ENCODE data around the gene BANF2. TPM values are rescaled to one million over a fixed set of nuclear protein-coding genes. Genes with fewer than 3 reads are reported as not detected.
"Not testable (repeated sequence)": the region's sequence is repeated elsewhere in the genome, so short reads cannot be mapped to it uniquely, and the experiment has no call there.

BANF2 gene
- total RNA-seq, 1 donor from 2014 or later: not detected

DNA sequence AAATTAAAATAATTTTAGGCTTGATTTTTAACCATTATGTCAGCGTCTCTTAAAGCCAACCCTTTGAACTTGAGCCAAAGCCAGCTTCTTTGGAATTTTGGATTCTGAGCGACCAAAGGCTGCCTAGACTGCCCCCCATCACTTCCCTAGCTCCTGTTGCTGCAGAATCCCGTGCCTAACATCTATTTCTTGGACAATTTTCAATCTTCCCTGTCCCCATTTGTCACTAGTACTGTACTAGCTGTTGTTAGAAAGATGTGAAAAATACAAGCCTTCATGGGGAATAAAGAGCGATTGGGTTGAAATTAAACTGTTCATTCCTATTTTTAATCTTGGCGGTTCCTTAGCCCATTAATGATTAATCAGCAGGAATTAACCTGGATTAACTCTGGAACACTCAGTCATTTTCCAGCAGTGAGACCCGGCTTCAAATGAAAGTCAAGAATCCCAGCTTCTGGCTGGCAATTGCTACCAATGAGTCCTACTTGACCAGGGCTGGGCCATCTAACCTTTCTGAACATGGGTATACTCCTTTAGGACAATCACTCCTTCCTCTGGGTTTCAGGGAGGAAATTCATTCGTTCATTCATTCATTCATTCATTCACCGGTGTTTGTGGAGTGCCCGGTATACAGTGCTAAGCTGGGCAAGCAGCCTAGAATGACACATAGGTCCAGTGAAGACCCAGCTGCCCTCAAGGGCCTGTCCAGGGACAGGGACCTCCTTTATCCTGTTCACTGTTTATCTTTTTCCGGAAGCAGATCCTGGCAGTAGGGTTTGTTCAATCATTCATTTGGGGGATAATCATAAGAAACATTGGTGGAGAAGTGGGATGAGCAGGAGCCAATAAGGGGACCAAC, 16.3 kb upstream of the BANF2 start:
- DNase-seq (ENCODE audit: low read depth): peak; percentile 56

DNA sequence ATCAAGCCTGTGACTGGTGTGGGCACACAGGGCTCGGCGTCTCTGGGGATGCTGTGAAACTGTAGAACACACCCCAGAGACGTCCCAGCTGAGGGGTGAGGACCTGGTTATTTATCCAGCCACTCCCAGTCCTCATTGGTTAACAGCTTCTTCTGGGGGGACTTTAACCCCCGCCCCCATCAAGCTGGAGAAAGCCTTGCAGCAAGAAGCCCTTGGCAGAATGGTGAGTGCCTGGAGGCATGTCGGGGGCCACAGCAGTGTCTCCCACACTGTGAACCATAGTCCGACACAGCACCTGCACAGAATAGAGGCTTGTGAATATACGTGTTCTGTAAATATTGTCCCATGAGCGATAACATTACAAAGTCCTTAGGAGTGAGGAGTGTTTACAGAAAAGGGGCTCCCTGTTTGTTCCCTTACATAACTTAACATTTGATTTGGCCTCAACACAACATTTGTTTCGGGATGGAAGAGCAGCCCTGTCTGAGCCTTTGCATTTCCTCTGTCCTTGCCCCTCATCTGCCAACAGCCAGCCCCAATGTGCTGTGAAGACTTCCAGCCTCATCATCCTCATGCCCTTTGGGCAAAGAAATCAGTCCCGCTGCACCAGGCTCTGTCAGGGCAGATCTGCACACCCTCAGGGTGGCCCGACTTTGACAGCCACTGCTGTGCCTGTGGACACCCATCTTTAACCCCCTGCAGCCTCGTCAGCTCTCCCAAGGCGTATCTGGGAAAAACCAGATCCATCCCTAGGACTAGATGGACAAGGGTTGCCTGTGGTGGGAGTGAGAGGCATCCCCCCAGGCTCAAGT, 15.5 kb upstream of the BANF2 start:
- no peak for DNase-seq (ENCODE audit: low read depth)

DNA sequence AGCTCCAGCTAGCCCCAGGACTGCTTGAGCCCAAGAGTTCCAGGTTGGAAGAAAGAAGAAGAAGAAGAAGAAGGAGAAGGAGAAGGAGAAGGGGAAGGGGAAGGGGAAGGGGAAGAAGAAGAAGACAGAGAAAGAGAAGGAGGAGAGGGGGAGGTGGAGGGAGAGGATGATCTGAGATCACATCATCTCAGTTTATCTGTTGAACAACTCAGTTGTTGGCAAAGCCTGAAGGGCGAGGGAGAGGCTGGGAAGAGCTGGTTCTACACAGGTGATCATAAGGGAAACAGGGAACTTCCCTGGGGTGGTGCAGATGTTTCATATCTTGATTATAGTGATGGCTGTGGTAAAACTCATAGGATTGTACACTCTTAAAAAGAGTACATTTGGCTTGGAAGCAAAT, 14.6 kb upstream of the BANF2 start:
- no peak for DNase-seq (ENCODE audit: low read depth)

DNA sequence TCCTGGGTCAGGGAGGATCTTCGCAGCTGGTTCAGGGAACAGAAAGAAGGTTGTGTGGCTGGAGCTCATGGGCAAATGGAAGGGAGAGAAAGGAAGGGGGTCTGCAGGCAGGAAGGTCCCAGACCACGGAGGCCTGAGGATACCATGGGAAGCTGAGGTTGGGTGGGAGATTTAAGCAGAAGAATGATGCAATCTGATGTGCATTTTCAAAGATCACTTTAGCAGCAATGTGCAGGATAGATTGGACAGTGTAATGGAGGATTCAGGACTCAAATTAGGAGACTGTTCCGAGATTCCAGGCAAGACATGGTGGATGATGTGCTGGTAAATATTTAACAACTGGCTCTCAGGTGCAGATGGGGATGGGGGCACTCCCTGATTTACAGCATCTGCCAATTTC, 12.0 kb upstream of the BANF2 start:
- no peak for DNase-seq (ENCODE audit: low read depth)

DNA sequence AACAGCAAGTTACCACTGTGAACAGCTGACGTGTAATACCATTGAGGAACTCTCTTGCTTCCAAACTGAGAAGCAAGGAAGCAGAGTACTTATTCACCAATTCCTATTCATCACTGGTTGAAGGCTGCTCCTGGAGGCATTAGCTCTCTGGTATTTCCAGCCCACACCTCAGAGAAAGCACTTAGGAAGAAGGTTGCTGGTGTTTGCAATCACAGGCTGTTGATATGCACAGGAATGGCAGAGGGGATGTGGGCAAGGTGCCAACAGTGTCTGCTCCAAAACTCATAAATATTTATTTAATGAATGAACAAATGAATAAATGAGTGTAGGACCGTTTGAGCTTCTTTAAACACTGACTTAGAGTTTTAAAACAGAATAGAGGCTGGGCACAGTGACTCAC, 10.8 kb upstream of the BANF2 start:
- peak; percentile 88 for DNase-seq (ENCODE audit: low read depth)

DNA sequence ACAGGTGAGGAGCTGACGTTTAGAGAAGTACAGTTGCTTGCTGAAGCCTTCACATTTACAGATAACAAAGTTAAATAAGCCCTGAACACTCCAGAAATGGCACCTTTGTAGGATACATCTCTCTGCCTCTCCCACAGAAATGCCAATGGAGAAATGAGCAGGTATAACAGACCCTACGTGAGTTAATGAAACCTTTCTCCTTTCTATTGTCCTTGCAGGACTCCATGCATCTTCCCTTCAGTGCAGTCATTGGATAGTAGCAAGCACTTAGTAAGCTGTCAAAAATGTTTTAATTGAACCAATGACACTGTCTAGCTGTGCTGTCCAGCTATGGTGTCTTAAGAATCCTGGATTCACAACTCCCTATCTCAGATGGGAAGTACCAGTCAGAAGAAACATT, 9.6 kb upstream of the BANF2 start:
- DNase-seq (ENCODE audit: low read depth): no peak

DNA sequence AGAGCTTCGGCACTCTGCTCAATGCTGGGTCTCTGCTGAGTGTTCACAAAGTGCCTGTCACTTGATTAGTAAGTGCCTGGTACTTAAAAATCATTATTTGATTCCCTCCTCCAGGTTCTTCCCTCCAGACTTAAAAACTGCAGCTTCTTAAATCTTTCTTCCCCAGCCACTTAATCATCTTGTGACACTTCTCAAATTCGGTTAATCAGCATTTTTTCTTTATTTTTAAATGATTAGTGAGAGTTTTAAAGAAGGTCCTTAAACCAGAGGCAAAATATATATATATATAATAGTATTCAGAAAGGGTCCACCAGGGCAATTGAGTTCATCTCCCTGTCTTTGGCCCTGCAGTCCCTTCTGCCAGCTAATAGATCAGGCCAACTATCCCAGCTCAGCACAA, 8.0 kb upstream of the BANF2 start:
- no peak for DNase-seq (ENCODE audit: low read depth)

DNA sequence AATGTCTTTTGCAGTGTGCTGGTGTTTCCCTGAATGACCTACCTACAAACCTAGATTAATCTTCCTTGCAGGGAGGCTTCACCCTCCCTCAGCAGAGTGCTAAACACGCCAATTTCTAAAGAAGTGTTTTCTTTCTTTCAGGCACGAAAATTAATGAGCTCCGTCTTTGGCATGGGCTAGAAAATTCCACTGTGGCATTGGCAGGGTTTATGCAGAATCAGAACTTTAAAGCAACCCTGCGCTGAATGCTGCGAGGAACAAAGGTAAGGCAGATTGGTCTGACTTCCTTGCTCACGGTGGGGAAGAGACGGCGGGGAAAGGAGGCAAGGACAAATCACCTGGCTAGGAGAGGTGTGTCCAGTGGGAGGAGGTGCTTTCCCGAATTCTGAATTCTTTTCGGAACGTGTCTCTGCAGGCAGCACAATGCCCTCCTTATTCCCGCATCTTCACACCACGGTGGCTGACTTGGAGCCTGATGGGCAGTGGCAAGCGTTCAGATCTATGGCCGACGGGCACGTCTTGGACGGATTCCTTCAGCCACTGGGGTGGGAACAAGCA, 6.2 kb upstream of the BANF2 start:
- DNase-seq (ENCODE audit: low read depth): no peak

DNA sequence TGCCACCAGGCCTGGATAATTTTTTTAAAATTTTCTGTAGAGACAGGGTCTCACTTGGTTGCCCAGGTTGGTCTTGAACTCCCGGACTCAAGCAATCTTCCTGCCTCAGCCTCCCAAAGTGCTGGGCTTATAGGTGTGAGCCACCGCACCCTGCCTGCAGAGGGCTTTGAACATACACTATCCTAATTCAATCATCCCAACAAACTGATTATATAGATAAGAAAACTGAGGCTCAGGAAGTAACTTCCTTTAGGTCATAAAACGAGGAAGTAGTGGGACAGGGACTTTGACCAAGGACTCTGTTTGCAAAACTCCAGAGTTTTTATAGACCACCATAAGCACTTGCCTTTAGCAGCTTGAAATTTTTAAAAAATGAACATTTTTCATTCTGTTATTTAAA, 5.0 kb upstream of the BANF2 start:
- DNase-seq (ENCODE audit: low read depth): no peak

DNA sequence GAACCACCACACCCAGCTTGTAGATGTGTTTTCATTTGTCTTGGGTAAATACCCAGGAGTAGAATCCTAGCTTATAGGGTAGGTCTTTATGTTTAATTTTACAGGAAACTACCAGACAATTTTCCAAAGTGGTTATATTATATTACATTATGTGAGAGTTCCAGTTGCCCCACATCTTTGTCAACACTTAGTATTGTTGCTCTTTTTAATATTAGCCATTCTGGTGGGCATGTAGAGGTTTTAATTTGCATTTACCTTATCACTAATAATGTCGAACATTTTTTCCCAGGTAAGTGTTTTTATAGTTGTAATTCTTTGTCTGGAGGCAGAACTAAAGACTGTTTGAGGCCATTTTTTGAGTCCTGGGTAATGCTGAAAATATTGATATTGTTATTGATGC, 3.5 kb upstream of the BANF2 start:
- no peak for DNase-seq (ENCODE audit: low read depth)

DNA sequence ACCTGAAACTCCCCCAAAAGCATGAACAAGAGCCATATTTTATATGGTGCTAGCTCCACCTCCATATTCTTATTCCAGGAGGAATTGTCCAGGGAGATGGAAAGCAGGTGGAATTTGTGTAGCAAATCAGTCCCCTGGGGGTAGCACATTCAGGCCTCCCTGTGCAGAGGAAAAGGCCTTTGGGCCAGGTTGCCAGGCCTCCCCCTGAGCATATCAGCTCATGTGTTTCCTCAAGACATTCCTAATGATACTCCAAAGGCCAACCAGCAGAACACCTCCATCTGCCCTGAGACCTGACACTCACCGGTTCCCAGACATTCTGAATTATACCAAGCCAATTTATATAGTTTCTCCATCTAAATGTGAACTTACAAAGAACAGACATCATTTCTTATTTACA, 2.6 kb upstream of the BANF2 start:
- DNase-seq (ENCODE audit: low read depth): no peak

DNA sequence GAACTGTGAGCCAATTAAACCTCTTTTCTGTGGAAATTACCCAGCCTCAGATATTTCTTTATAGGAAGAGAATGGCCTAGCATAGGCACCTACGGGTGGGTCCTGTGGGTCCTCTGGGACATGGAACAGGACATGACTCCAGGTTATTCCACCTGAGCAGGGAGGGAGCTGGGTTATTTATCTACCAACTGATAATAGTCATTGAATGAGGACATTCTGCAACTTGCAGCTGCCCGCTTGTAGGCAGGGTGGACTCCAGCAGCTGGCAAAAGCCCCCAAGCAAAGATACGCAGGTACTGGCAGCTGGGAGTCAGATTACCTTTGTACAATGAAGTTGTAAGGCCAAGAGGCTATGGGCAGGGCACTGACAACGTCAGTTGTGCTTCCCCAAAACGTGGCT, 1.4 kb upstream of the BANF2 start:
- no peak for DNase-seq (ENCODE audit: low read depth)

DNA sequence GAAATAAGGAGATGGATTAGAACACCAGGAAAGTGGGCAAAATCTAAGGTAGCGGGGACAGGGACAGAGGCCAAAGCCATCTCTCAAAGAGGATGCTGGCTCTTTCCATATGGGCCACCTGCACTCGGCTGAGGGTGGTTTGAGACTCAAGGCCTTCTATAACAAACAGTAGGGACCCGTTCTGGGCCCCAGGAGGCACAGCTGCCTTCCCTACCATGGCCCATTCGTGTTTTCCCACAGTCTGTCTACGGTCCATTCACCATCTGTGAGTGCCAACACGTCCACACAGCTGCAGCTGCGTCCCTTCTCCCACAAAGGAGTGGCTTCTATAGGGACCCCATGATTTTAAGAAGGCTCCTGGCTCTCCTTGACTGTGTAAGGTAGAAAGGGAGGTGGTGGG, 871 bp downstream of the BANF2 start:
- DNase-seq (ENCODE audit: low read depth): no peak

DNA sequence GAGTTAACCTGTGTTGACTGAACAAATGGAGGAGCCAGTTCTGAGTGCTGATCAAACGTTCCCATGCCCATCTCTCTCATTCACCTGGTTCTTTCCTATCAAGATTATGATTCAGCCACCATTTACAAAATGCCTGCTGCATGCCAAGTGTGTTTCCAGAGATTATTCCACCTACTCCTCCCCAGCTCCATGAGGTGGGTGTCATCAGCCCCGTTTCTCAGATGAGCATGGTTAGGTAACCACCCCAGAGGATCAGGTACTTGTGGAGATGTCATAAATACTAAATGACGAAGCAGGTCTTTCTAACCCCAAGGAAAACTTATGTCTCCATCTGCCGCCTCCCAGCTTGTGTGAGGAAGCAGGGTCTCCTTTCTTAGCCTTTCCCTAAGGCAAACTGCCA, 2.1 kb downstream of the BANF2 start:
- no peak for DNase-seq (ENCODE audit: low read depth)

DNA sequence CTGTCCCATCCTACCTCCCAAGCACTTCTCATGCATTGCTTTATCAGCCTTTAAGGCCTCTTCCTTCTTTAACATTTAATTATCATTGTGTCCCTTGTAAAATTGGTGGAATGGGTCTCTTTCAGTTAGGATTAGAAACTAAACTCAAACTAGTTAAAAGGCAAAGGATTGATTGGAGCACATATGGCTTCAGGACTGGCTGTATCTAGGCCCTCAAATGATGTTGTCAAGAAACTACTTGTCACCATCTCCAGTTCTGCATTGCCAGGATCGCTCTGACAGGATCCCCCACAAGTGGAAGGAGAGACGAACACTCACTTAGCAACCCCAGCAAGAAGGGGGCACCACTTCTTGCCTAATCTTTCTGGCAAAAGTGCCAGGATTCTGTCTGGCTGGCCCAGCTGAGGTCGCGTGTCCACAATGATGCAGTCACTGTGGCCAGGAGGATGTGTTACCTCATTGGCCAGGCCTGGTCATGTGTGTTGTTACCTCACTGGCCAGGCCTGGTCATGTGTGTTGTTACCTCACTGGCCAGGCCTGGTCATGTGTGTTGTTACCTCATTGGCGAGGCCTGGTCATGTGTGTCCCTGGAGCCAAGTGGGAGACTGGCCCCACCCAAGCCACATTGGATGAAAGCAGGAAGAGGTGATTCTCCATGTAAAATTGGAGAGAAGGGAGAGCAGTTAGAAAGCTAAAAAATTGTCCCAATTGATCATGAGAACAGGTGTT, 5.0 kb downstream of the BANF2 start:
- no peak for DNase-seq (ENCODE audit: low read depth)

DNA sequence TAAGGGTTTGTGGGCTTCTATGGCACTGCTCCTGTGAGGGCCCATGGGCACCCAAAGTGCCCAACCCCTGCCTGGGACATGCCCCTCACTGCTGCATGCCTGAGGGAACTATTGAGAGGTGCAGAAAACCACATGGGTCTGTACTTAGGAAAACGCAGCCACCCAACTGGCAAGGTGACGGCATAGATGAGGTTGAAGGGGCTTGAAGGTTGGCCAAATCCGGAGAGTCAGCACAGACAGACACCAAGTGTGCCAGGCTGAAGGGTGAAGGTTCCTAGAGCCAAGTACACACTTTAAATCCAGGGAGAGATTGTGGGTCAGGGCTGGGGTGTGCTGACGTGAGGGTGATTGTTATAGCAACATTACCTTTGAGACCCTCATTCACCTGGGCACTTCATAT, 6.2 kb downstream of the BANF2 start:
- DNase-seq (ENCODE audit: low read depth): no peak

DNA sequence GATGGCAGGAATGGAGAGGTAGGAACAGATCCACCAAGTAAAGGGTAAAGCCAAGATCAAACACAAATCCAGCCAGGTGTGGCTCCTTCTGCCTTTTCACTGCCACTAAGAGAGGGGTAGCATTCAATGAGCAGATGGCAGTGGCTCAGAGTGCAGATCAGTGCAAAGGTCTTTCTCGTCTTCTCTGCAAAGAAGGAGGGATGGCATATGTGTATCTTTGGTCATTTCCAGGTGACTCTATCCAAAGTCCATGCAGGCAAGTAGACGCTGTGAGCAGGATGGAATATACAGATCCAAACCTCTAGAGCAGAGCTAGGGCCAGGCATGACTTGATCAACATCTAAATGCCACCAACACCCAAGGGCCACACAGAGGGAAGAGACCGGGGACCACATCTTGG, 6.9 kb downstream of the BANF2 start:
- no peak for DNase-seq (ENCODE audit: low read depth)

DNA sequence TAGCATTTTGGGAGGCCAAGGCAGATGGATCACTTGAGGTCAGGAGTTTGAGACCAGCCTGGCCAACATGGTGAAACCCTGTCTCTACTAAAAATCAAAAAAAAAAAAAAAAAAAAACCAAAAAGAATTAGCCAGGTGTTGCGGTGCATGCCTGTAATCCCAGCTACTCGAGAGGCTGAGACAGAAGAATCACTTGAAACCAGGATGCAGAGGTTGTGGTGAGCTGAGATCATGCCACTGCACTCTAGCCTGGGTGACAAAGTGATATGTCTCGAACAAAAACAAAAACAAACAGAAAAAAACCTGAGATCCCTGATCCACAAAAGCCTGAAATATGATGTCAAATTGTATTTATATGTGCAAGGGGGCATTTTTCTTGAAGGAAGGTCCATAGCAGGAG, 8.2 kb downstream of the BANF2 start:
- DNase-seq (ENCODE audit: low read depth): not testable (repeated sequence)

DNA sequence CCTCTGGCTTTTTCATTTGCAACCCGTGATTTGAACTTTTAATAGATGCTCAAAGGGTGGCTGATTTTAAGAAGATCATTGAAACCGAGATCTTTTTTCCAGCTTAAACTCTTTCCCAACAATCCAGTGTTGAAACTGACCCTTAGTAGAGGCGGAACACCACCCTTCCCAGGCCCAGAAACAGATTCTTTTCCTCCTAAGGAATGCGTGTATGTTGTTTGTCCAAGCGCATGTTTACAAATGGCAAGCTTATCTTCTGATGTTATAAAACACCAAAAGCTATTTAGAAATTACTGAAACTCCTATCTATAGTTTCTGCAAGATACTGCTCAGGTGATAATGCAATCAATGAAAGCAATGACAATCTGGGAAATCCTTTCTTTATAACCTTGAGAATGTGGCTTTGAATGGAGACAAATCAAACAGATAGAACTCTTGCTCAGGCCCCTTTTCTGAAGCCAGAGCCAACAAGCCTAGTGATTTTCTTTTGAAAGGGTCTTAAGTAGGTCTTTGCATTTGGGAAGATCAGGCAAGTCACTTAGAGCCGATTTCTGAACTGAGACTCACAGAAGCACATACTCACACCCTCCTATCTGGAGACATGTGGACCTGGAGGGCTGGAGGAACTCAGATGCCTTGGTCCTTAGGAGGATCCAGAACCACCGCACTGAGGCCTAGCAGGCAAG, 9.1 kb downstream of the BANF2 start:
- DNase-seq (ENCODE audit: low read depth): no peak

DNA sequence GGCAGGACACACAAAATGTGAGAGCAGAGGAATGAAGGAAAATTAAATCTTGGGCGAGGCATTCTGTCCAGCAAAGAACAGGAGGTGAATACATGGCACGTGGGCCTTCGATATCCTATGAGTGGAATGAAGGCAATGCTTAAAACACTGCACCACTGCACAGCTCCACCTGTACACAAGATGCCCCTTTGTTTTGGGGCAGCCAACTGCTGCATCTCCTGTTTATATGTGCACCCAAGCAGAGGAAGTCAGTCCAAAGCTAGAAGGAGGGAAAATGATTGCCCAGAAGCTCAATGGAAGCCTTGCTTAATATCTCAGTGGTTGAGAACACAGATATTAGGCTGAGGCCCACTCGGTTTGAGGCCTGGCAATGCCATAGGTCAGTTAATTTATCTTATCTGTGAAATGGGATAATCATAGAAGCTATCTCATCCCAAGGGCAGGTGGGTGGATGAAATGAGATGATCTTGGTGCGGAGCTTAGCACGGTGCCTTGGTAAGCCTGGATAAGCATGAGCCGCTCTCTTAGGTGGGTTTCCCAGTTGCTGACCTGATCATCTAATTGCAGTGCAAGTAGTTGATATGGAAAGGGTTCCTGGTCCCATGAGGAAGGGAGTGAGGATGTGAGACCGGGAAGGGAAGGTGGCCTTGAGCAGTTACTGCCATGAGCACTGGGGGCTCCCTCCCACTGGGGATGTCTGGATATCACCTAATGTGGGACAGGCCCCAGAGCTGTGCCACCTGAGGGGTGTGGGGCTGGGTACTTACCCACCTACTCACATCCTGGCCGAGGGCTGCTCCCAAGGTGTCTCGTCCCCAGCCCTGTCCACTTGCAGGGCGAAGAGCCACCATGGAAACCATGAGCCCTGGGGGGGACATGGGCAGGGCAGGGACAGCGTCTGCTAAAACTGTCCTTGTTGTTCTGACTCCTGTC, 9.9 kb downstream of the BANF2 start:
- peak; percentile 15 for DNase-seq (ENCODE audit: low read depth)

Measured in renal cortical epithelial cell (primary cell).